GM23338 (cell line): ENCODE results near the gene MAP3K13. TPM values are rescaled to one million over a fixed set of nuclear protein-coding genes. Genes with fewer than 3 reads are reported as not detected.

ENCODE experiments used
- ATAC-seq: fragments of 200-7000 bp; cut with Tn5 transposase; 3 replicates; pipeline ENCODE4 v1.9.1; 2020
- DNase-seq: peaks from one replicate; pipeline ENCODE4 v3.0.0-alpha.2; 2015; ENCODE audit warnings: low spot score
- H2AFZ ChIP-seq: fragments of 200-600 bp; sonication (generic); 2 replicates; pipeline ENCODE4 v1.8.0; 2016; ENCODE audit warnings: antibody characterized with exemption, mild to moderate bottlenecking, moderate library complexity
- H3F3A ChIP-seq: fragments of 200-600 bp; sonication (generic); replicated peaks from 2 replicates; pipeline ENCODE4 v1.8.0; 2017; ENCODE audit warnings: antibody characterized with exemption, mixed run types, low read depth
- H3K27ac ChIP-seq: fragments of 200-600 bp; sonication (generic); 2 replicates; pipeline ENCODE4 v1.6.1; 2016; ENCODE audit warnings: low read depth
- H3K27me3 ChIP-seq: fragments of 200-600 bp; sonication (generic); 2 replicates; pipeline ENCODE4 v1.8.0; 2016; ENCODE audit warnings: mild to moderate bottlenecking, mixed run types, moderate library complexity; ENCODE audit not compliant: insufficient read depth
- H3K36me3 ChIP-seq: fragments of 200-600 bp; sonication (generic); 2 replicates; pipeline ENCODE4 v1.8.0; 2016; ENCODE audit warnings: mild to moderate bottlenecking; ENCODE audit not compliant: insufficient read depth
- H3K4me1 ChIP-seq: fragments of 200-600 bp; sonication (generic); 2 replicates; pipeline ENCODE4 v1.8.0; 2016; ENCODE audit warnings: mild to moderate bottlenecking, moderate library complexity; ENCODE audit not compliant: insufficient read depth
- H3K4me2 ChIP-seq: fragments of 200-600 bp; sonication (generic); 2 replicates; pipeline ENCODE4 v1.7.1; 2017; ENCODE audit warnings: mixed run types
- H3K4me3 ChIP-seq: fragments of 200-600 bp; sonication (generic); 2 replicates; pipeline ENCODE4 v1.6.1; 2016; ENCODE audit warnings: mixed run types
- H3K79me2 ChIP-seq: fragments of 200-600 bp; sonication (generic); replicated peaks from 2 replicates; pipeline ENCODE4 v1.8.0; 2017; ENCODE audit warnings: mild to moderate bottlenecking; ENCODE audit not compliant: insufficient read depth
- H3K9me2 ChIP-seq: fragments of 200-600 bp; sonication (generic); 2 replicates; pipeline ENCODE4 v1.8.0; 2017; ENCODE audit not compliant: insufficient read depth
- H4K20me1 ChIP-seq: fragments of 200-600 bp; sonication (generic); replicated peaks from 2 replicates; pipeline ENCODE4 v1.8.0; 2017; ENCODE audit warnings: mild to moderate bottlenecking; ENCODE audit not compliant: insufficient read depth
- H3K27ac Mint-ChIP-seq: 2 replicates; pipeline ENCODE4 v1.8.0; 2020; ENCODE audit warnings: inconsistent platforms, mild to moderate bottlenecking, moderate library complexity, mixed read lengths
- H3K27me3 Mint-ChIP-seq: 3 replicates; pipeline ENCODE4 v1.8.0; 2022; ENCODE audit warnings: low read depth, mild to moderate bottlenecking, moderate library complexity, mixed read lengths, inconsistent platforms; ENCODE audit not compliant: insufficient read depth, poor library complexity
- H3K36me3 Mint-ChIP-seq: 3 replicates; pipeline ENCODE4 v1.8.0; 2021; ENCODE audit warnings: low read depth, mild to moderate bottlenecking, inconsistent platforms, moderate library complexity, mixed read lengths
- H3K4me1 Mint-ChIP-seq: 3 replicates; pipeline ENCODE4 v1.8.0; 2020; ENCODE audit warnings: mild to moderate bottlenecking, inconsistent platforms, mixed read lengths
- H3K4me3 Mint-ChIP-seq: 3 replicates; pipeline ENCODE4 v1.8.0; 2021; ENCODE audit warnings: moderate library complexity, mild to moderate bottlenecking, inconsistent platforms, mixed read lengths
- H3K9me3 Mint-ChIP-seq: 3 replicates; pipeline ENCODE4 v1.8.0; 2020; ENCODE audit warnings: moderate library complexity, mild to moderate bottlenecking, inconsistent platforms, mixed read lengths
- CTCF ChIP-seq, 2 experiments: fragments of 200-600 bp in 1 of 2; sonication (generic) in 1 of 2; conservative IDR thresholded peaks; 2 replicates each; pipeline versions ENCODE4 v1.5.1 to v1.6.1; 2016 to 2017; ENCODE audit warnings: antibody characterized with exemption in 2 of 2, low read depth in 2 of 2, mild to moderate bottlenecking in 2 of 2, moderate library complexity in 1 of 2
- EZH2 ChIP-seq: fragments of 200-600 bp; sonication (generic); IDR thresholded peaks from one replicate; pipeline ENCODE4 v1.8.0; 2017; ENCODE audit warnings: antibody characterized with exemption, mild to moderate bottlenecking, low read depth; ENCODE audit not compliant: unreplicated experiment
- EZH2phosphoT487 ChIP-seq: fragments of 200-600 bp; sonication (generic); IDR thresholded peaks from one replicate; pipeline ENCODE4 v1.8.1; 2018; ENCODE audit warnings: antibody characterized with exemption; ENCODE audit not compliant: unreplicated experiment
- NANOG ChIP-seq: IDR thresholded peaks from 2 replicates; pipeline ENCODE4 v1.6.1; 2016; ENCODE audit warnings: antibody characterized with exemption, borderline replicate concordance
- ZNF114 ChIP-seq: fragments of 250-450 bp; sonication (Bioruptor Pico); IDR thresholded peaks from 2 replicates; pipeline ENCODE4 v1.5.0; 2020; ENCODE audit warnings: mild to moderate bottlenecking, moderate library complexity
- ZNF331 ChIP-seq: fragments of 250-450 bp; sonication (Bioruptor Pico); IDR thresholded peaks from 2 replicates; pipeline ENCODE4 v1.5.0; 2020; ENCODE audit warnings: low read depth, mild to moderate bottlenecking, moderate library complexity
- polyA plus RNA-seq: library from polyadenylated mRNA; unstranded; fragments of >200 nt; fragmentation: Nextera tagmentation; extraction: Ambion mirVana; gene quantifications from 2 replicates; pipeline ENCODE4 v1.2.1, GENCODE V29; 2016
- total RNA-seq: library from RNA; depleted of rRNA; stranded (reverse); fragments of >200 nt; shearing (Covaris generic); gene quantifications from 2 replicates; pipeline ENCODE4 v1.2.3, GENCODE V29; 2014
- TF ChIP-seq, protein P1 (sequence below): IDR thresholded peaks from one replicate; pipeline ENCODE4 v1.6.1; 2018; ENCODE audit warnings: antibody characterized with exemption; ENCODE audit not compliant: unreplicated experiment
- TF ChIP-seq, protein P2 (sequence below): IDR thresholded peaks from 2 replicates; pipeline ENCODE4 v1.6.1; 2016; ENCODE audit warnings: antibody characterized with exemption

MAP3K13 gene
- total and polyA plus RNA-seq, 2 experiments from 2014 or later: 10.7 to 129 TPM

DNA sequence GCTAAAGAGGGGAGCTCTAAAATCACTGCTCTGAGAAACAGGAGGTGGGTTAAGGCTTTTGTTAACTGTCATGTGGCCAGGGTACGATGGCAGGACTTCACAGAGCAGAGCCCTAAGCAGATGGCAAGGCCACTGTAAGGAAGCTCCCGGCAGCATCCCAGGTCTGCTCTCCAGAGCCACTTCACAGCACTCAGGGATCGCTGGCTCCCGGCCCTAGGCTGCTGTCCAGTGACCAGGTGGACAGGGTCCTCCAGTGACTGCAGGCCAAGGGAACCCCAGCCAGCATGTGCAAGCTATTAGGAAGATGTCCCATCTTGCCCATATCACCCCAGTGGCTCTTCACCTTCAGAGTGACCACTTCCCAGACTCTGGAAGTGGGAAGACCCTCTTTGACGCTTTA lies 125.5 kb downstream of the MAP3K13 start:
- Histone ChIP-seq H3K36me3 (no peaks in the 10 kb centered on the region; the same call in 1 of the 2 replicates), H3K27me3 (no peaks in the 10 kb centered on the region), H3F3A (no peaks in the 10 kb centered on the region), H3K79me2 (no peaks in the 10 kb centered on the region), H3K4me1 (no peaks in the 10 kb centered on the region), H3K27ac (no peak overlapping the region), H3K9me2 (no peaks in the 10 kb centered on the region), H3K4me3 (no peak overlapping the region), H4K20me1 (peaks cover 5% of the 10 kb centered on the region; the same call in 1 of the 2 replicates), H3K4me2 (no peak overlapping the region), H2AFZ (no peak overlapping the region)
- ATAC-seq: no peak
- H3K4me1 Mint-ChIP-seq: no peaks in the 10 kb centered on the region
- H3K4me3 Mint-ChIP-seq: no peak overlapping the region
- H3K36me3 Mint-ChIP-seq: peaks cover 10% of the 10 kb centered on the region; the same call in 1 of the 3 replicates
- no peak overlapping the region for H3K27ac Mint-ChIP-seq
- H3K27me3 Mint-ChIP-seq: no peaks in the 10 kb centered on the region
- no peaks in the 10 kb centered on the region for H3K9me3 Mint-ChIP-seq
- TF ChIP-seq EZH2 (no peak), ZNF331 (CRISPR knock-in tag) (no peak), EZH2phosphoT487 (no peak), ZNF114 (CRISPR knock-in tag) (no peak), CTCF (conservative IDR thresholded peaks at IDR 0.05; ENCODE audit: low read depth in 2 of 2) (no peak), NANOG (no peak)
- TF ChIP-seq, protein P1, sequence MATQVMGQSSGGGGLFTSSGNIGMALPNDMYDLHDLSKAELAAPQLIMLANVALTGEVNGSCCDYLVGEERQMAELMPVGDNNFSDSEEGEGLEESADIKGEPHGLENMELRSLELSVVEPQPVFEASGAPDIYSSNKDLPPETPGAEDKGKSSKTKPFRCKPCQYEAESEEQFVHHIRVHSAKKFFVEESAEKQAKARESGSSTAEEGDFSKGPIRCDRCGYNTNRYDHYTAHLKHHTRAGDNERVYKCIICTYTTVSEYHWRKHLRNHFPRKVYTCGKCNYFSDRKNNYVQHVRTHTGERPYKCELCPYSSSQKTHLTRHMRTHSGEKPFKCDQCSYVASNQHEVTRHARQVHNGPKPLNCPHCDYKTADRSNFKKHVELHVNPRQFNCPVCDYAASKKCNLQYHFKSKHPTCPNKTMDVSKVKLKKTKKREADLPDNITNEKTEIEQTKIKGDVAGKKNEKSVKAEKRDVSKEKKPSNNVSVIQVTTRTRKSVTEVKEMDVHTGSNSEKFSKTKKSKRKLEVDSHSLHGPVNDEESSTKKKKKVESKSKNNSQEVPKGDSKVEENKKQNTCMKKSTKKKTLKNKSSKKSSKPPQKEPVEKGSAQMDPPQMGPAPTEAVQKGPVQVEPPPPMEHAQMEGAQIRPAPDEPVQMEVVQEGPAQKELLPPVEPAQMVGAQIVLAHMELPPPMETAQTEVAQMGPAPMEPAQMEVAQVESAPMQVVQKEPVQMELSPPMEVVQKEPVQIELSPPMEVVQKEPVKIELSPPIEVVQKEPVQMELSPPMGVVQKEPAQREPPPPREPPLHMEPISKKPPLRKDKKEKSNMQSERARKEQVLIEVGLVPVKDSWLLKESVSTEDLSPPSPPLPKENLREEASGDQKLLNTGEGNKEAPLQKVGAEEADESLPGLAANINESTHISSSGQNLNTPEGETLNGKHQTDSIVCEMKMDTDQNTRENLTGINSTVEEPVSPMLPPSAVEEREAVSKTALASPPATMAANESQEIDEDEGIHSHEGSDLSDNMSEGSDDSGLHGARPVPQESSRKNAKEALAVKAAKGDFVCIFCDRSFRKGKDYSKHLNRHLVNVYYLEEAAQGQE: no peak
- DNase-seq: no peak

DNA sequence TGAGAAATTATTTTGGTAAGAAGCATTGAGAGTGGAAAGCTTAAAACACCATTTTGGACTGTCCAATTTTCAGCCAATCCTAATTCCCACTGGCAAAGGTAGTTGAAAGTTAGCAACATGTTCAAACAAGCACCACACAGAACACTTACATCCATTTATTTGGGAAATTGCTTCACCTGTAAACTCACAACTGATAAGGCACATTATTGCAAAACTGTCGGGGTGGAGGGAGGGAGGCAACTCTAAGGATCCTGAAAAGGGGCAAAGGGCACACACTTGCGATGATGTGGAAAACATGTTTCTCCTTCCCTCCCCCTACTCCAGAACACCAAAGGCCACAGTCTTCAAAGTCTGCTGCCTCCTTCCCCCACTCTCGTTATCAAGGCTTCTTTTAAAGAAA lies 126.5 kb downstream of the MAP3K13 start:
- ATAC-seq: no peak
- H3K27ac ChIP-seq: no peak overlapping the region

More for the DNA sequence above, 126.5 kb downstream of the MAP3K13 start:
- TF ChIP-seq CTCF (conservative IDR thresholded peaks at IDR 0.05; ENCODE audit: low read depth in 2 of 2): no peak
- TF ChIP-seq, protein P2, sequence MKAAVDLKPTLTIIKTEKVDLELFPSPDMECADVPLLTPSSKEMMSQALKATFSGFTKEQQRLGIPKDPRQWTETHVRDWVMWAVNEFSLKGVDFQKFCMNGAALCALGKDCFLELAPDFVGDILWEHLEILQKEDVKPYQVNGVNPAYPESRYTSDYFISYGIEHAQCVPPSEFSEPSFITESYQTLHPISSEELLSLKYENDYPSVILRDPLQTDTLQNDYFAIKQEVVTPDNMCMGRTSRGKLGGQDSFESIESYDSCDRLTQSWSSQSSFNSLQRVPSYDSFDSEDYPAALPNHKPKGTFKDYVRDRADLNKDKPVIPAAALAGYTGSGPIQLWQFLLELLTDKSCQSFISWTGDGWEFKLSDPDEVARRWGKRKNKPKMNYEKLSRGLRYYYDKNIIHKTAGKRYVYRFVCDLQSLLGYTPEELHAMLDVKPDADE: no peak
- no peaks in the 10 kb centered on the region for H3F3A ChIP-seq
- no peak overlapping the region for H3K27ac Mint-ChIP-seq
- peaks cover 4% of the 10 kb centered on the region; the same call in 1 of the 2 replicates for H3K36me3 ChIP-seq
- H3K36me3 Mint-ChIP-seq: peaks cover 17% of the 10 kb centered on the region; the same call in 2 of the 3 replicates
- H2AFZ ChIP-seq: no peak overlapping the region
- H3K4me1 ChIP-seq: no peaks in the 10 kb centered on the region
- H3K79me2 ChIP-seq: no peaks in the 10 kb centered on the region
- H3K27me3 ChIP-seq: no peaks in the 10 kb centered on the region
- H3K27me3 Mint-ChIP-seq: no peaks in the 10 kb centered on the region
- H3K4me3 Mint-ChIP-seq: no peak overlapping the region
- H3K4me2 ChIP-seq: no peak overlapping the region
- no peak overlapping the region for H3K4me3 ChIP-seq
- no peaks in the 10 kb centered on the region for H3K9me3 Mint-ChIP-seq
- no peak for DNase-seq
- no peaks in the 10 kb centered on the region for H3K9me2 ChIP-seq
- H4K20me1 ChIP-seq: peaks cover 5% of the 10 kb centered on the region; the same call in 1 of the 2 replicates
- H3K4me1 Mint-ChIP-seq: no peaks in the 10 kb centered on the region
